HG02571 (cell line): ENCODE results near the gene MAP3K1.
A peak's percentile ranks its signal among the peaks of the same experiment; 100 is the strongest.
"Not testable (repeated sequence)": the region's sequence is repeated elsewhere in the genome, so short reads cannot be mapped to it uniquely, and the experiment has no call there.

Experiments
- ATAC-seq: cut with Tn5 transposase; IDR thresholded peaks from one replicate; pipeline ENCODE4 v1.9.1; 2021; ENCODE audit warnings: mild to moderate bottlenecking, moderate library complexity; ENCODE audit not compliant: unreplicated experiment

Gene MAP3K1

DNA sequence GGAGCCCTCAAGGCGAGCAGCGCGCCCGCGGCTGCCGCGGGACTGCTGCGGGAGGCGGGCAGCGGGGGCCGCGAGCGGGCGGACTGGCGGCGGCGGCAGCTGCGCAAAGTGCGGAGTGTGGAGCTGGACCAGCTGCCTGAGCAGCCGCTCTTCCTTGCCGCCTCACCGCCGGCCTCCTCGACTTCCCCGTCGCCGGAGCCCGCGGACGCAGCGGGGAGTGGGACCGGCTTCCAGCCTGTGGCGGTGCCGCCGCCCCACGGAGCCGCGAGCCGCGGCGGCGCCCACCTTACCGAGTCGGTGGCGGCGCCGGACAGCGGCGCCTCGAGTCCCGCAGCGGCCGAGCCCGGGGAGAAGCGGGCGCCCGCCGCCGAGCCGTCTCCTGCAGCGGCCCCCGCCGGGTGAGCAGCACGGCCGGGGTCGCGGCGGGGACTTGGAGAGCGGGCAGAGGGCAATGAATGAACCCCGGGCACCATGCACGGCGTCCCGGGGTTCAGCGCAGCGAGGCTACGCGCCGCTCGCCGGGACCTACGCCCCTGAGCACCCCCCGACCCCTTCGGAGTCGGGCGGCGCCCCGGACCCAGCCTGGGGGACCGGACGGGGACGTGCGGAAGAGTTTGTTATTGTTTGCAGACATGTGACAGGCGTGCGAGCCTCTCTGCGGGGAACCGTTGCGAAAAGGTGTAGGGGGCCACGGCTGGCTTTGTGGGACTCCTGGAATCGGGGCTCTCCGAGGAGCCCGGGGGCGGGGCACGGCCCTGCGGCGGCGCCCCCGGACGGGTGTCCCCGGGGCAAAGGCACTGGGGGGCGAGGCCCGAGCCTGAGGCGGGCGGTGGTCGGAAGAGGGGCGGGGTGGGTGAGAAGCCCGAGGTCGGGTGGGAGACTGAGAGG is 553 bp downstream of the MAP3K1 start:
- ATAC-seq = peak; percentile 38

DNA sequence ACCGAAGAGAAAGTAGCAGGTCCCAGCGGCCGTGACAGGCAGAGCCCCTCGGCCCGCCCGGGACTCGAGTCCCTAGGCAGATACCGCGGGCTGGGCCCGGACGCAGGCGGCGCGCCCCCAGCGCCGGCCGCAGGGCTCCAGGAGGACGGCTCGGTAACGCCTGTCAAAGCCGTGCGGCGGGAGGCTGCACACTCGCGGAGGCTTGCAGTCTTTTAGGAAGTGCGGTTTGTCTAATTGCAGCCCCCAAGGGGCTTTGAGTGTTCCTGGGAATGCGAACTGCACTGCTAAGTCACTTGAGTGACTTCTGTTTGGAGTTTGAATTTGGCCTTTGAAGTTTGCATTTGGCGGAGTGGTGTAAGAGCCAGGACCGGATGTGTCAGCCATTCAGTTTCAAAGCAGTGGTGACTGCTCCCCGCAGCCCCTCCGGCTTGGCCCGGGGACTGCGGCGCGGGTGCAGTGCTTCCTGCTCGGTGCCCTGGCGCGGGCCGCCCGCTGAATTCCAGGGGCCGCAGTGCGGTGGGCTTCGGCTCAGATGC is 1.3 kb downstream of the MAP3K1 start:
- ATAC-seq = peak; percentile 33

DNA sequence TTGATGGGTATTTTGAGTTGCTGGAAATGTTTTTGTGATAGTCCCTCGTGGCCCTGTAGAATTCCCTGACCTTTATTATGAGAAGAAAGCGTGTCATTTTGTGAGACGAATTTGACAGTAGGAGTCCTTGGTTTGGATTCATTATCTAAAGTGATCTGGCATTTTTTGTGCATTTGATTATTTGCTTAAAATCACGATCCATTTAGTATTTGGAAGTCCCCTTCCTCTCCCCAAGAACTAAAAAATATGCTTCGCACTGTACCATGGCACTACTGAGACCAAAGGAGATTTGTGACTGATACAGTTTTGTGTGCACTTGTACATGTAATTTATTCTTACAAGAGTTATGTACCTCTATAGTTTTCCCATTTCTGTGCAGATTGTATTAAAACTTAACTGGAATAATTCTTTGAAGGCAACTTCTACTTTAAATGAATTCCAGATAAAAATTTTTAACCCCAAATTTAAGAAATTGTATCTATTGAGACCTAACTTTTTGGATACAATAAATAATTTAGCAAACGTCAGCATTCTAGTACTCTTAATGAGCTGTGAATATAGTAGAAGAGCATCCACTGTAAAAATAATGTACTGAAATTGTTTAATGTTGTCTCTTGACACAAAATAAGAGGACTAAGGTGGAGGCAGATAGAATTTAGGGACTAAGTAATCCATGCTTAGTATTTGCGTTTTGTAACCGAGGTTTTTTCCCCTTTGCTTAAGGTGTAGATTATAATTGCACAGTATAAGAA is 2.1 kb downstream of the MAP3K1 start:
- ATAC-seq = no peak

DNA sequence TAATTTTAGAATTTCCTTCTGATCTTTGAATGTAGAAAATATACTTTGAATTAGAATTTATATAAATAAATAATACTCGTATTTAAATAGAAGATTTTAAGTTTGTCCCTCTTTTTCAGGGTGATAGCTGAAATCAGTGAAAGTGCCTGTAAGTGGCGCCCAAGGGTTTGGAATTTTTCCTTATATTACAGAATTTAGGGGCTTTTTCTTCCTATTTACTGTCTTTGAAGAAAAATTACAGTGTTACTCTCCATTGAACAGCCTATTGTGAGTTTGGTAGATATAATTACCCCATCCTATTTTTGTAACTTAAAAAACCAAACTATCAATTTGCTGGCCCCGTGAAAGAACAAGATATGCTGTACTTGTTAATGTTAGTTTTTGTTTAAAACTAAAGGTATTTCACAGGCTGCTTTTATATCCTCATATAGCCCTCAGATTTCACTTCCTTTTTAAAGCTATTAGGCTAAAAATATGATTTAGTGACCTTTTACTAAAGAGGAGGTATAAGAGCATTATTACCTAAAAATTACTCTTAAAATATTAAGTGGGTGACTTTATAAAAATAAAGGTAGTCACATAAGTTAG is 3.2 kb downstream of the MAP3K1 start:
- no peak for ATAC-seq

DNA sequence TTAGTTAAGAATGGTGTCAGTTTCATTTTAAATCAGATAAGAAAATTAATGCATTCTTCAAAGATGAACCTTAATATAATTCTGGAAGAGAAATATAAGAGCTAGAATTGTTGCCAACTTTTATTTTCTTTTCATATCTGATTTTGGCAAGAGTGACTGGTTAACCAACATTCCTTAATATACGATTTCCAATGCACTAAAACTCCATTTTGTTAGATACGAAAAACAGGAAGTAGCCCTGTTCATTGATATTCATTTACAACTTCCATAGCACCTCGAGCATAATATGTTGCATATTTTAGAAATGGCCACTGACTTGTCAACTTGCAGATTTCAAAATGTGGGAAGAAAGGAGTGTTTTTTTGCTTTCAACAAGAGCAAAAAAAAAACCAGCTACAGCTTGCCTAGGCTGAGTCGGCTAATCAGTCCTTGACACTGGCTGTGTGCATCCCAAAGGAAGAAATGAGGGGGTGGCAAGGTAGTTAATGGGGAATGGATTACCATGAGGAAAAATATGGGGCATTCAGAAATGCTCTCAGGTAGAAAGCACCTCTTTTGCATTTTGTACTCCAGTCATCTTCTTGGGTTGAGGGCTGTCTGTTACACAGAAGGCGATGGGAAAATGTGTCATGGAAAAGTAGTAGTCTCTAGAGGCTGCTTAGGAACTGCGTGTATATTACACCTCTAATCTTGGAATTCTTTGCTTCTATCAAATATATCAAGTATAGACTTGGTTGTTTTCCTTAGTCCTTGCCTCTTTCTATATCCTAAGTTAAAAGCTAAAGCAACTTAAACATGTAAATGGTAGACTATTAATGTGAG is 3.9 kb downstream of the MAP3K1 start:
- no peak for ATAC-seq

DNA sequence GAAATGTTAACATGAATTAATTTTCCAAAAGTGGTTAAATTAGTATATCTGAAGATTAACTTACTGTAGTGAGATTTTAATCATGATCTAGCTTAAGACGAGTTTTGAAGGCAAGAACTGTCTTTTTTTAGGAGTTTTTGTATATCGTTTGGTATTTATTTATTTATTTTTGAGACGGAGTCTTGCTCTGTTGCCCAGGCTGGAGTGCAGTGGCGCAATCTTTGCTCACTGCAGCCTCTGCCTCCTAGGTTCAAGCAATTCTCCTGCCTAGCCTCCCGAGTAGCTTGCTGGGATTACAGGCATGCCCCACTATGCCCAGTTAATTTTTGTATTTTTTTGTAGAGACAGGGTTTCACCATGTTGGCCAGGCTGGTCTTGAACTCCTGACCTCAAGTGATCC is 6.5 kb downstream of the MAP3K1 start:
- ATAC-seq = not testable (repeated sequence)

DNA sequence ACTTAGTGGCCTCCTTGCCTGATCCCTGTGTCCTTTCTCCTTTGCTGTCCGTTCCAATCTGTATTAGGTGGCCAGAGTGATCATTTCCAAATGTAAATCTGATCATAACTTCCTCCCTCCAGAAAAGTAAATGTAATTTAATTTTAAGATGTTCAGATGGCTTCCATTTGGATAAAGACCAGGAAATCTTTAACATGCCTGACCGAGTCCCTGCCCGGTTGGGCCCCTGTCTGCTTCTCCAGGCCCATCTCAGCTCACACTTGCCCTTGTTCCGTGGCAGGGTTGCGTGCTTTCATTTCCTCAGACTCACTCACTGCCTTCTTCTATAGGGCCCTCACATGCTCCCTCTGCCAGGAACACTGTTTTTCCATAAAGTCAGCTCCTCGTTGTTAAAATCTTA is 7.6 kb downstream of the MAP3K1 start:
- no peak for ATAC-seq

DNA sequence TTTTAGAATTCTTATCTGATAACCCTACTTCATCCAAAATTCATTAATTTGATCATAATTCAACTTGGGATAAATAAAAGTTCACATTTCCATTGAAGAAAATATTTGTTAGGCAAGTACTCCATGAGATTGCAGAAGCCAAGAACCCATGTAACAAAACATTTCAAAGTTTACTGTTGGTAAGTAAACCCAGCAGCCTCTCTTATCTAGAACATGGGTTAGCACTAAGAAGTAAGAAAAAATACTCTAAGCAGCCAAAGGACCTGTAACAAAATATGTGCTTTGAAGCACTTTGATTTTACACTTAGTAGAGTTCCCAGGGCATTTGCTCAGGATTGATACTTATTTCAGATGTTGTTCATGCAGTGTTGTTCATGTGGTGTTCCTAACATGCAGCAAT is 8.7 kb downstream of the MAP3K1 start:
- ATAC-seq = no peak

DNA sequence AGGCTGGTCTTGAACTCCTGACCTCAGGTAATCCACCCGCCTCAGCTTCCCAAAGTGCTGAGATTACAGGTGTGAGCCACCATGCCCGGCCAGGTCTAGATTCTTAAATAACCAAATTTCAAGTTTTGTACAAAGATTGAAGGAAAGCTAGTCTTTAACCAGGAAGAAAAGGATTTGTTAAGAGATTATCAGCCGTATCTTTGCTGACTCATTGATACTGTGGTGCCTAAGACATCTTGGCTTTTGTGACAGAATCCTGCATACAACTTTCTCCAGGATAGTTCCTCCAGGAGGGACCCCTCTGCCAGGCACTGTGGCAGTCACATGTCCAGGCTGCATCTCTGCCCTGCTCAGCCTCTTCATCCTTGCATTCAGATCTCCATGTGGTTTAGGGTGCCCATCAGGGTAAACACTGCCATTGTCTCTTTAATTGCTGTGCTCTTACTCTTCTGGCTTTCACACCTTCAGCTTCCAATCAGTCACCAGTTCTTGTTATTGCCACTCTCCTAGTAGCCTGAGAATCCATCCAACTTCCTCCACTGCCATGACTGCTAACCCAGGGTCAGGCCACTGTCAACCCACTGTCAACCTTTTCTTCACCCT is 10.0 kb downstream of the MAP3K1 start:
- ATAC-seq = no peak

DNA sequence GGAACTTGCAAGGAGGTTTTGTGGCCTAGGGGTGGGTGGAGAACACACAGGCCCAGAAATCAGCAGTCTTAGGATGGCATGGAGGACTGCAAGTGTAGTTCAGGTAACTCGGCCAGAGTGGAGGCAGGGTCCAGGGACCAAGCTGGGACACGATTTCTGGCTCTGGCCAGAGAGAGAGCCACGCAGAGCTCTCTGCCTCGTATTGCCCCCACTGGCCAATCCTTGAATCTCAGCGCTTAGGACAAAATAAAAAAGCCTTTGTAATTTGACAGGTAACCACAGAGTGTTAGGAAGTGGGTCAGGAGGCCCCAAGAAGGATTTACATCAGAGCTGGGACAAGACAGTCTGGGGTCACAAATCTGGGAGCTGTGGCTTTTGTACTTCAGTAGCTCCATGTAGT is 11.7 kb downstream of the MAP3K1 start:
- no peak for ATAC-seq

DNA sequence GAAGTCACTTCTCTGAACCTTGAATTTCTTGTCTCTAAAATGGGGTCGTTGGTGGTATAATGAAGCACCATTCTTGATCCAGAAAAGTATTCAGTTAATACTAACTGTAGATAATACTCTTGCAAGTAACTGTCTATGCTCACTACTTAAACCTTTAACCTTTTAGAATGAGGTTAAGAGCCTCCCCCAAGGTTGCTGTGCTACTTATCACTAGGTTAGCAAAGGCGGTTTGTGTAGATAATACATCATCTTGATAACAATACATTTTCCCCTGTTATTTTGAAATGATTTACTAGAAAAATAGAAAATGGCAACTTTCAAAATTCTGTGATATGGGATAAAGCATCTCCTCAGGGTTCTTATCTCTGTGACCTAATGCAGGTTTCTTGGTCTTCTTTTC is 12.6 kb downstream of the MAP3K1 start:
- ATAC-seq = no peak

DNA sequence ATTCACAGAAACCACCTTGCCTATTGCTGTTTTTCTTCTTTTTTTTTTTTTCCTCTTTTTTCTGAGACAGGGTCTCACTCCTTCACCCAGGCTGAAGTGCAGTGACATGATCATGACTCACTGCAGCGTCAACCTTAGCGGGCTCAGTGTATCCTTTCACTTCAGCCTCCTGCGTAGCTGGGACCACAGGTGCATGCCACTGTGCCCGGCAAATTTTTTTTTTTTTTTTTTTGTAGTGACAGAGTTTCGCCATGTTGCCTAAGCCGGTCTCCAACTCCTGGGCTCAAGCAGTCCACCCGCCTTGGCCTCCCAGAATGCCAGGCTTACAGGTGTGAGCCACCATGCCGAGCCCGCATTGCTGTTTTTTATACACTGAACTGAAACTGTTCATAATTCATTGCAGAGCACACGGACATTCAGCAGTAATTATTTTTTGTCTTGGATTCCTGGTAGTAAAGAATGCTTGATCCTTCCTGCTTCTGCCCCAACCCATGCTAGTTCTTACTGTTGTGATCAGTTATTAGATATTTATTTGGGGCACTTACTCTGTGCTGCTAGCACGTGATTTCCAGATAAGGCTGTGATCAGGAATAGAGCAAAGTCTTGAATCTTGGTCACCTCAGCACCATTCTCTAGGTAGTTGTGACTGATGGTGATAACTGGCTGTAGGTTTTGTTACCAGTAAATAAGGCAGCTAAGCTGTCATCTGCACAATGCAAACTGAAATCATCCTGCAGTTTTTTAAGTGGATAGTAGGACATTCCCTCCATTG is 14.0 kb downstream of the MAP3K1 start:
- peak; percentile 76 for ATAC-seq

DNA sequence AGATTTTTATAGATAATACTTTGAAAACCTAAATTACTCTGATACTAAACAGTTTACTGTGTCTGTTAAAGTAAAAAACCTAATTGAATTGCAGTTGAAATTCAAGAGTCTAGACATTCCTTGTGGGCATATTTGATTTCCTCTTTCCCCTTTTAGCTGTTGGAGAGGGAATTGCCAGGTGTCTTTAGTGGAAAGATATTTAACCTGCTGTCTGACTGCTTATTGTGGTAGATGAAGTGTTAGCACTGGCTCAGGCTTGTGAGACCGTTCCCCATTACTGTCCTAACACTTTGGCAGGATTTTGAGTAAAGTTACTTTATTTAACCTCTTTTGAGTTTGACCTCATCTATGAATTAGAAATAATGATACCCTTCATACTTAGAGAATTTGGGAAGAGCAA is 16.4 kb downstream of the MAP3K1 start:
- no peak for ATAC-seq

DNA sequence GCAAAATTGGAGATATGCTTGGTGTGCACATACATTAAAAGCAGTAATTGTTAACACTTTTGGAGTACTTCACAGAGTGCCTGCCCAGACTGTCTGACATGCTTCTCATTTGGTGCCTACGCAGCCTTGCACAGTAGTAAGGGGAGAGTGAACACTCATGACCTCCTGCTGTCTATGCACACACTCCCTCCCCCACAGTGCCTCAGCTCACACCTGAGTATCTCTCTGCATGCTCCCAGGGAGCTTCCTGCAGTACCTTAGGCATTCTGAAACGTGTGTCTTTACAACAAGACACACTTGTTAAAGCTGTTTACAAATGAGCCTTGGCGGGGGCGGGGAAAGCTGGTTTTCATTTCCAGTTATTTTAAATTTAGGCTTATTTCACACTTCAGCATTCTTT is 18.0 kb downstream of the MAP3K1 start:
- no peak for ATAC-seq

DNA sequence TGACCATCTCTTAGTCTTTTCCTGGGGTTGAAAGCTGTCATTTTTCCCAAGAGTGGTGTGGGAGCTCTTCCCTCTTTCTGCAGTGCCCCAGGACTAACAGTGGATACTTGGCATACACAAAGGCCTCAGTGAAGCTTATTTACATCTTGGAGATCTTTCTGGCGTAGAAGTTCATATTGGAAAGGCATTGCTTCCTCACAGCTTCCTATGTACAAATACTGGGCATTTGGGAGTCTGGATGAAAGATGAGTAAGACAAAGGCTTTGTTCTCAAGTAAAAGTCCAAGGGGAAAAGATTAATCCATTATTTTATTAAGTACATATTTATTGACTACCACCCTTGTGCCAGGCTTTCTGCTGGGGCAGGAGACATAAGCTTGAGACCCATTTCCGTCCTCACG is 22.0 kb downstream of the MAP3K1 start:
- ATAC-seq = no peak

DNA sequence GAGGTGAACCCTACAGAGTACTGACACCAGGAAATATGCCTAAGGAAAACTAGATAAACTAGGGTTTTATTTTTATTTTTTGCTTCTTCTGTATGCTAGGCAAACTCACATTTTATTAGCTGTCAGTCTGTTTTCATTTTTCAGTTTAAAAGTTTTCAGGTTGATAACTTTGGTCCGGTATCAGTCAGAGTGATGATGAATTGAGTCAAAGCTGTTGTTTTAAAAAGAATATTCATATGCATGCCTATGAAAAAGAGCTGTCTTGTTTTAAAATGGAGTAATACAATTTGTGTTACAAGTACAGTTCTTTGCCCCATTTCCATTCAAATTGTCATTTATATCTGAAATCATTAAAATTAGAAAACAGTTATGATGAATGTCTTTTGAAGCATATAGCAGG is 22.6 kb downstream of the MAP3K1 start:
- ATAC-seq = no peak

DNA sequence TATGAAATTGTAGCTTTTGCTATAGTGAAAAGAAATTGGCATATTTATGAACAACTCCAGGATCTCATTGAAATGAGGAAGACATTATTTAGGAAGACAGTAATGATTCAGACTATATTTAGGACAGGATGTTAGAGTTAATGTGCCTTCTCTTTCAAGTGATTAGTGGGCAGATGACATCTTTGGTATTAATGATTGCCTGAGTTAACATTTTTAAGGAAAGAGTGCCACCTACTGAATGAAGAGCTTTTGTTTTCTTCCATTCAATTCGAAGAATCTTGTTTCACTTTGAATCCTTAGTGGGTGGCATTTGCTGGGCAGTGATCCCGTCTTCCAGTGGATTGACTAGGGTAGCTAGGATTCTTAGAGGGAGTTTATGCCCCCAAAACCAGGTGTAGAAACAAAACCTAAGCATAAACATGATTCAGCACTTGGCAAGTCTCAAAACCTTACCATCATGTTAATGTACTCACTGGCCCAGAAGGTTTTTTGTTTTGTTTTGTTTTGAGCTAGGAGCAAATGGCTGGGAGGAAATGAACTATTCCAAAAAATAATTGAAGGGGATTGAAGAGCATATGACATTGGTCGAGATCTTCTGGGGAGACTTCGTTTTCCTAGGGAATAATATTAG is 23.2 kb downstream of the MAP3K1 start:
- ATAC-seq = peak; percentile 54

DNA sequence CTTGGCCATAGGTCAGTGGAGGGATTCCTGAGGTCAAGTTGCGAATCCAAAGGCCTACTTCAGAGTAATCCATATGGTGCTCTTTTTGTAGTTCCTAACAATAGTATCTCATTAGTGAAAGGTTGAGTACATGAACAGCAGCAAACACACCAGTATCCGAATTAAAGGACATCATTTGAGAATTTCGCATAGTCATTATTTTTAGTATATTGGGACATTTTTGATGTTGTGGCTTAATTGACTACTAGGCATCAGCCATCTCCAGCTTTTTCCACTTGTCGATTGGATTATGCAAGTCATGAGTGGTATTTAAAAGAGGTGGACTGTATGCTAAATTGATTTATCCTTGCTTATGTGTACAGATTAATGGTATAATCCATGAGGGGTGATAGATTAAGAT is 23.7 kb downstream of the MAP3K1 start:
- ATAC-seq = no peak

DNA sequence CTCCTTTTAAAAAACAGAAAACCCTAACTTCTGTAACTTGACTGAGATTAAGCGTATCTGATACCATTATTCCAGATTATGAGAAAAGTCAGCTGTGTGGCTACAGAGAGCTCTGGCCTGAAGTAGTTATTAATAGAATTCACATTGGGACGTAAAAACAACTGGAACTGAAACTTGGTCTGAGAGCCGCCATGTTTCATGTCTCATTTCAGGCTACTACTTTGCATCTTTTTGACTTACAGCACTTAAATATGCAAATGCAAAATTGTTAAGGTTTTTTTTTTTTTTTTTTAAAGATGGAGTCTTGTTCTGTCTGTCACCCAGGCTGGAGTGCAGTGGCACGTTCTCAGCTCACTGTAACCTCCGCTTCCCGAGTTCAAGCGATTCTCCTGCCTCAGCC is 25.2 kb downstream of the MAP3K1 start:
- no peak for ATAC-seq
